K562 (cell line): ENCODE results near the gene SPRYD7. TPM values are rescaled to one million over a fixed set of nuclear protein-coding genes. Genes with fewer than 3 reads are reported as not detected.

Source experiments
- ATAC-seq: fragments of 200-7000 bp; cut with Tn5 transposase; 3 replicates; pipeline ENCODE4 v1.9.1; 2020; ENCODE audit warnings: moderate library complexity
- BruUV-seq: library from RNA; stranded (reverse); fragments of 400-500 nt; replicated peaks from 2 replicates; lab custom pipeline; 2021; lab: Mats Ljungman, UMichigan
- CTCF ChIA-PET: fragments of 300-600 bp; formaldehyde crosslinking; extraction: SDS; loops from one replicate; lab custom pipeline; 2021; ENCODE audit warnings: low intra/inter-chr PET ratio; lab: Yijun Ruan, JAX
- POLR2A ChIA-PET: fragments of 300-600, 350-650 bp; sonication (Branson Sonifier 250); formaldehyde crosslinking; extraction: SDS; loops from one replicate; lab custom pipeline; 2021; ENCODE audit warnings: antibody characterized with exemption, inconsistent platforms; lab: Yijun Ruan, JAX
- DNase-seq, 4 experiments: peaks; one replicate each; pipeline versions ENCODE4 v3.0.0 to v3.0.0-alpha.2; 2011 to 2018; ENCODE audit warnings: low spot score in 3 of 4, mixed read lengths in 3 of 4; ENCODE audit errors: extremely low read depth in 1 of 4
- FAIRE-seq: peaks from 2 replicates; lab custom pipeline; 2011; peaks lifted over from hg19 to GRCh38; lab: Jason Lieb, UNC
- H2AFZ ChIP-seq: 2 replicates; pipeline ENCODE4 v1.6.0; 2011; ENCODE audit warnings: low read depth, low read length, control low read depth, inconsistent platforms
- H3K27ac ChIP-seq: fragments of 200-600 bp; 3 replicates; pipeline ENCODE4 v1.8.0; 2011; ENCODE audit warnings: low read depth, mild to moderate bottlenecking, control low read depth, inconsistent platforms, low read length, moderate library complexity, mixed read lengths; ENCODE audit errors: extremely low read depth
- H3K27me3 ChIP-seq, 2 experiments: fragments of 300-600 bp in 1 of 2; 2 replicates in 1 of 2; 3 replicates in 1 of 2; pipeline versions ENCODE4 v1.6.0 to v1.8.0; 2011; ENCODE audit warnings: inconsistent platforms in 2 of 2, low read length in 2 of 2, mild to moderate bottlenecking in 1 of 2, mixed read lengths in 1 of 2, moderate library complexity in 1 of 2; ENCODE audit not compliant: control insufficient read depth in 2 of 2, insufficient read depth in 2 of 2
- H3K36me3 ChIP-seq: fragments of 300-600 bp; 3 replicates; pipeline ENCODE4 v1.8.0; 2011; ENCODE audit warnings: mild to moderate bottlenecking, low read length, inconsistent platforms; ENCODE audit not compliant: control insufficient read depth, insufficient read depth
- H3K4me1 ChIP-seq, 2 experiments: fragments of 200-600 bp in 1 of 2; replicated peaks in 1 of 2; 2 replicates in 1 of 2; 3 replicates in 1 of 2; pipeline versions ENCODE4 v1.5.1 to v1.8.0; 2011; ENCODE audit warnings: inconsistent platforms in 2 of 2, low read length in 2 of 2, mild to moderate bottlenecking in 1 of 2, mixed read lengths in 1 of 2, moderate library complexity in 1 of 2; ENCODE audit not compliant: control insufficient read depth in 2 of 2, insufficient read depth in 2 of 2
- H3K4me2 ChIP-seq: 2 replicates; pipeline ENCODE4 v1.6.1; 2011; ENCODE audit warnings: low read length, control low read depth, inconsistent platforms, mixed read lengths; ENCODE audit not compliant: insufficient read depth
- H3K4me3 ChIP-seq: fragments of 200-600 bp; sonication (generic), shearing (Covaris generic); 2 replicates; pipeline ENCODE4 v1.5.1; 2016; ENCODE audit warnings: control low read depth, inconsistent platforms
- H3K79me2 ChIP-seq: fragments of 200-600 bp; 3 replicates; pipeline ENCODE4 v1.8.0; 2011; ENCODE audit warnings: low read length, inconsistent platforms; ENCODE audit not compliant: control insufficient read depth, insufficient read depth
- H3K9ac ChIP-seq, 2 experiments: 2 replicates each; pipeline versions ENCODE4 v1.6.0 to v1.6.1; 2011; ENCODE audit warnings: low read depth in 2 of 2, low read length in 2 of 2, control low read depth in 1 of 2, inconsistent platforms in 1 of 2, mild to moderate bottlenecking in 1 of 2, mixed read lengths in 1 of 2; ENCODE audit not compliant: insufficient read depth in 1 of 2
- H3K9me1 ChIP-seq: one replicate; pipeline ENCODE4 v1.6.0; 2011; ENCODE audit warnings: inconsistent platforms, mild to moderate bottlenecking, low read length, moderate library complexity; ENCODE audit not compliant: control insufficient read depth, insufficient read depth
- H3K9me3 ChIP-seq: replicated peaks from 2 replicates; pipeline ENCODE4 v1.5.1; 2011; ENCODE audit warnings: low read depth, low read length, inconsistent platforms; ENCODE audit not compliant: control insufficient read depth, insufficient read depth
- H4K20me1 ChIP-seq: replicated peaks from 2 replicates; pipeline ENCODE4 v1.6.1; 2011; ENCODE audit warnings: low read length, inconsistent platforms, mixed read lengths; ENCODE audit not compliant: control insufficient read depth, insufficient read depth
- DIDO1 ChIP-seq: fragments of 450-650 bp; IDR thresholded peaks from 2 replicates; pipeline ENCODE4 v1.6.1; 2016; ENCODE audit warnings: low read depth, missing biosample characterization, missing genetic modification characterization
- NELFE ChIP-seq: IDR thresholded peaks from 2 replicates; pipeline ENCODE4 v1.6.1; 2011; ENCODE audit warnings: mild to moderate bottlenecking; ENCODE audit not compliant: insufficient read depth, insufficient read length
- NRF1 ChIP-seq, 2 experiments: fragments of 450-650 bp; IDR thresholded peaks in 1 of 2; conservative IDR thresholded peaks in 1 of 2; 2 replicates each; pipeline ENCODE4 v1.6.1; 2014; ENCODE audit warnings: mild to moderate bottlenecking in 2 of 2
- PHB ChIP-seq: fragments of 250-450 bp; sonication (Bioruptor Pico); IDR thresholded peaks from 2 replicates; pipeline ENCODE4 v1.5.0; 2021
- POLR2B ChIP-seq: fragments of 450-650 bp; IDR thresholded peaks from 2 replicates; pipeline ENCODE4 v1.6.1; 2018; ENCODE audit warnings: low read depth; ENCODE audit not compliant: partially characterized antibody
- THAP7 ChIP-seq: fragments of 250-450 bp; sonication (Bioruptor Pico); IDR thresholded peaks from 2 replicates; pipeline ENCODE4 v1.5.0; 2021
- TOE1 ChIP-seq, 2 experiments: fragments of 450-650 bp in 1 of 2; sonication (generic) in 1 of 2; formaldehyde crosslinking in 1 of 2; IDR thresholded peaks; 2 replicates each; pipeline versions ENCODE4 v1.7.1 to v1.8.0; 2016 to 2022; ENCODE audit warnings: borderline replicate concordance in 2 of 2, mild to moderate bottlenecking in 2 of 2, antibody characterized with exemption in 1 of 2, inconsistent platforms in 1 of 2, low read depth in 1 of 2, missing genetic modification reagents in 1 of 2, moderate library complexity in 1 of 2
- ZNF140 ChIP-seq: fragments of 250-450 bp; sonication (Bioruptor Pico); IDR thresholded peaks from 2 replicates; pipeline ENCODE4 v1.8.0; 2021; ENCODE audit warnings: moderate library complexity, mild to moderate bottlenecking, inconsistent platforms
- ZNF518B ChIP-seq: fragments of 250-450 bp; sonication (Bioruptor Pico); IDR thresholded peaks from 2 replicates; pipeline ENCODE4 v1.5.0; 2021; ENCODE audit warnings: mild to moderate bottlenecking, moderate library complexity
- WGBS: fragments of 100-300 bp; shearing (Covaris generic); methylation state at CpG from one replicate; pipeline ENCODE4 v1.1.6; 2016; ENCODE audit warnings: low coverage, mixed read lengths; ENCODE audit not compliant: insufficient coverage; ENCODE audit errors: missing lambda C conversion rate; 5-methylcytosine and 5-hydroxymethylcytosine counted together
- in situ Hi-C: fragments of 300-500 bp; cut with MboI; formaldehyde crosslinking; loops from 4 replicates; pipeline ENCODE4 v1.15.0; 2018; ENCODE audit warnings: inconsistent platforms, mixed read lengths
- intact Hi-C: fragments of 100-400 bp; cut with micrococcal nuclease; formaldehyde crosslinking; loops from 2 replicates; pipeline ENCODE4 v1.14.2; 2022
- polyA plus RNA-seq, 8 experiments: library from polyadenylated mRNA; depleted of rRNA in 4 of 8; stranded (reverse) in 5 of 8; unstranded in 3 of 8; fragments of >200 nt; fragmentation: Nextera tagmentation in 2 of 8; fragmentation: Illumina TruSeq in 1 of 8; extraction: Ambion mirVana in 2 of 8; extraction: Trizol in 1 of 8; gene quantifications; 2 replicates each; pipeline versions ENCODE4 v1.2.1 to v1.2.3, GENCODE V29; 2011 to 2014; ENCODE audit warnings: inconsistent platforms in 1 of 8, missing spikeins in 1 of 8
- total RNA-seq, 7 experiments: library from RNA; depleted of rRNA in 6 of 7; stranded (reverse); fragments of >200 nt in 6 of 7; fragmentation: Illumina TruSeq in 2 of 7; extraction: Trizol in 2 of 7; gene quantifications; 2 replicates each; pipeline versions ENCODE4 v1.2.1 to v1.2.3, GENCODE V29; 2011 to 2021; ENCODE audit warnings: low replicate concordance in 1 of 7
- TF ChIP-seq, protein P1 (sequence below): fragments of 250-450 bp; sonication (Bioruptor Pico); IDR thresholded peaks from 2 replicates; pipeline ENCODE4 v1.4.0; 2020

Gene SPRYD7
- total and polyA plus RNA-seq, 9 of the 15 experiments (the other 6 are each of a cell fraction or from before 2014, with no cell fraction given): 4.3 to 11.0 (median 7.9) TPM

DNA sequence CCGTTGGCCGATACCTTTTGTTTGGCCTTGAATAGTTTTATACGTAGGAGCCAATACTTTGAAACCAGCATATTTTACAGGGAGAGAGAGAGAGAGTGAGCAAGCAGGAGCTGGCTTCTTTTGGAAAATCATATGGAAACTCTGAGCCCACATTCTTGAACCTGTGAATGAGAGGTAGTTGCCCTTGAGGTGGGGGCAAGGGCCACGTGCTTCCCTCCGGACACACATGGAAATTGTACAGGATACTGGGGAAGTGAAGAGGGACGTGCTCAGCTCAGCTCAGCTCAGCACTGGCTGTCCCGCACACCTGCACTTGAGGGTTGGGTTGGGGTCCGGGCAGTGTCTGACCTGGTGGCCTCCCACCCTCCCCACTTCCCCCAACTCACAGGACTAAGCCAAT, 68.3 kb downstream of the SPRYD7 start:
- Histone ChIP-seq H4K20me1 (no peaks in the 10 kb centered on the region), H3K9ac (no peak overlapping the region), H3K9me3 (no peaks in the 10 kb centered on the region), H3K4me3 (no peak overlapping the region), H3K4me1 (no peaks in the 10 kb centered on the region), H3K27ac (no peak overlapping the region), H3K79me2 (no peaks in the 10 kb centered on the region), H3K36me3 (no peaks in the 10 kb centered on the region), H3K27me3 (no peaks in the 10 kb centered on the region; a peak in 1 of 5 replicates), H3K9me1 (no peaks in the 10 kb centered on the region), H2AFZ (no peak overlapping the region; the same call in 1 of the 2 replicates), H3K4me2 (no peak overlapping the region)
- in situ Hi-C loops: no loop called here
- WGBS: 24% methylated on average over 6 of the region's 8 CpGs
- POLR2A ChIA-PET: no interaction called here
- intact Hi-C loops: no loop called here
- DNase-seq: no peak
- FAIRE-seq: no peak
- ATAC-seq: no peak
- no TSS peak for BruUV-seq
- CTCF ChIA-PET: no interaction called here
- TF ChIP-seq DIDO1 (tag): no peak
- TF ChIP-seq POLR2B: no peak
- TF ChIP-seq ZNF518B (CRISPR knock-in tag): no peak
- no peak for TF ChIP-seq PHB (CRISPR knock-in tag)
- no peak for TF ChIP-seq NELFE
- no peak for TF ChIP-seq NRF1 (conservative IDR thresholded peaks at IDR 0.05 in 1 of 2, IDR thresholded peaks at IDR 0.05 in 1 of 2)
- TF ChIP-seq, protein P1, sequence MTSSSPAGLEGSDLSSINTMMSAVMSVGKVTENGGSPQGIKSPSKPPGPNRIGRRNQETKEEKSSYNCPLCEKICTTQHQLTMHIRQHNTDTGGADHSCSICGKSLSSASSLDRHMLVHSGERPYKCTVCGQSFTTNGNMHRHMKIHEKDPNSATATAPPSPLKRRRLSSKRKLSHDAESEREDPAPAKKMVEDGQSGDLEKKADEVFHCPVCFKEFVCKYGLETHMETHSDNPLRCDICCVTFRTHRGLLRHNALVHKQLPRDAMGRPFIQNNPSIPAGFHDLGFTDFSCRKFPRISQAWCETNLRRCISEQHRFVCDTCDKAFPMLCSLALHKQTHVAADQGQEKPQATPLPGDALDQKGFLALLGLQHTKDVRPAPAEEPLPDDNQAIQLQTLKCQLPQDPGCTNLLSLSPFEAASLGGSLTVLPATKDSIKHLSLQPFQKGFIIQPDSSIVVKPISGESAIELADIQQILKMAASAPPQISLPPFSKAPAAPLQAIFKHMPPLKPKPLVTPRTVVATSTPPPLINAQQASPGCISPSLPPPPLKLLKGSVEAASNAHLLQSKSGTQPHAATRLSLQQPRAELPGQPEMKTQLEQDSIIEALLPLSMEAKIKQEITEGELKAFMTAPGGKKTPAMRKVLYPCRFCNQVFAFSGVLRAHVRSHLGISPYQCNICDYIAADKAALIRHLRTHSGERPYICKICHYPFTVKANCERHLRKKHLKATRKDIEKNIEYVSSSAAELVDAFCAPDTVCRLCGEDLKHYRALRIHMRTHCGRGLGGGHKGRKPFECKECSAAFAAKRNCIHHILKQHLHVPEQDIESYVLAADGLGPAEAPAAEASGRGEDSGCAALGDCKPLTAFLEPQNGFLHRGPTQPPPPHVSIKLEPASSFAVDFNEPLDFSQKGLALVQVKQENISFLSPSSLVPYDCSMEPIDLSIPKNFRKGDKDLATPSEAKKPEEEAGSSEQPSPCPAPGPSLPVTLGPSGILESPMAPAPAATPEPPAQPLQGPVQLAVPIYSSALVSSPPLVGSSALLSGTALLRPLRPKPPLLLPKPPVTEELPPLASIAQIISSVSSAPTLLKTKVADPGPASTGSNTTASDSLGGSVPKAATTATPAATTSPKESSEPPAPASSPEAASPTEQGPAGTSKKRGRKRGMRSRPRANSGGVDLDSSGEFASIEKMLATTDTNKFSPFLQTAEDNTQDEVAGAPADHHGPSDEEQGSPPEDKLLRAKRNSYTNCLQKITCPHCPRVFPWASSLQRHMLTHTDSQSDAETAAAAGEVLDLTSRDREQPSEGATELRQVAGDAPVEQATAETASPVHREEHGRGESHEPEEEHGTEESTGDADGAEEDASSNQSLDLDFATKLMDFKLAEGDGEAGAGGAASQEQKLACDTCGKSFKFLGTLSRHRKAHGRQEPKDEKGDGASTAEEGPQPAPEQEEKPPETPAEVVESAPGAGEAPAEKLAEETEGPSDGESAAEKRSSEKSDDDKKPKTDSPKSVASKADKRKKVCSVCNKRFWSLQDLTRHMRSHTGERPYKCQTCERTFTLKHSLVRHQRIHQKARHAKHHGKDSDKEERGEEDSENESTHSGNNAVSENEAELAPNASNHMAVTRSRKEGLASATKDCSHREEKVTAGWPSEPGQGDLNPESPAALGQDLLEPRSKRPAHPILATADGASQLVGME (CRISPR knock-in tag): no peak
- no peak for TF ChIP-seq ZNF140 (CRISPR knock-in tag)
- TF ChIP-seq THAP7 (CRISPR knock-in tag): no peak
- no peak for TF ChIP-seq TOE1 (IDR thresholded peaks at IDR 0.05; ENCODE audit: borderline replicate concordance)
- TF ChIP-seq TOE1 (CRISPR knock-in tag; IDR thresholded peaks at IDR 0.05; ENCODE audit: borderline replicate concordance, low read depth): no peak
